WTC11 (cell line): ENCODE measurements around the gene EYA2.

Experiments
- USF2 ChIP-seq: sonication (generic); formaldehyde crosslinking; IDR thresholded peaks from 2 replicates; pipeline ENCODE4 v1.8.1; 2023; ENCODE audit warnings: mild to moderate bottlenecking, missing genetic modification reagents, moderate library complexity
- TF ChIP-seq, protein P1 (sequence below): sonication (generic); formaldehyde crosslinking; IDR thresholded peaks from 2 replicates; pipeline ENCODE4 v1.8.0; 2022; ENCODE audit warnings: mild to moderate bottlenecking, missing genetic modification reagents

DNA sequence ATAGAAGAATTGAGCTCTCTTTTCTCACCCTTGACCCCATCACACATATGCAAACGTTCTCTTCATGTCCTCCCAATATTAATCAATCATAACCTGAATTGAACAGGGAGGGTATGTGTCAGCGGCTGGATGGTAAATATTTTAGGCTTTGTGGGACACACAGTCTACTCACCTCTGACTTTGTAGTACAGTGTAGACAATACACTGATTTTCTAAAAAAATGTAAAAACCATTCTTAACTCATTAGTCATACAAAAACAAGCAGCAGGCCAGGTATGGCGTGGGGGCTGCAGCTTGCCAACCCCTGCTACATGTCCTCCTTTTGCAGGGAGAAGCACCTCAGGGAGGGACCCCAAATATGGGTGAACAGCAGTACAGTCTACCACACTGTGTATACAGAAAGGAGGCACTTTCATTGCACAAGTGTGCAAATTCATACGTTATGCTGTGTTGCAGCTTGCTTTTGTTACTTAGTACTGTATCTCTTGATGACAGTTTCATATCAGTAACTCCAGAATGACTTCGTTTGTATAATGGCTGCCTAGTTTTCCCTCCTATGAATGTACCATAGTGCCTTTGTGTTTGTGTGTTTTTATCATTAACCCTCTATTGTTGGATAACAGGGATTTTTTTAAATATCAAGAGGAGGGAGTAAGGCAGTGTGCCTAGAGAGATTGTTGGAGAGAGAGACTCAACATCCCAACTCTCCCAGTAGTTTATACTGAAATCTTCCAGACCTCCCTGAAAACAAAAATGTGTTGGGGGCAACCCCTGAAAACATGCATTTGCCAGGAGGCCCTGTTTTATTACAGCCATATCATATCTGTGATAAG lies 247.5 kb downstream of the EYA2 start:
- TF ChIP-seq, protein P1, sequence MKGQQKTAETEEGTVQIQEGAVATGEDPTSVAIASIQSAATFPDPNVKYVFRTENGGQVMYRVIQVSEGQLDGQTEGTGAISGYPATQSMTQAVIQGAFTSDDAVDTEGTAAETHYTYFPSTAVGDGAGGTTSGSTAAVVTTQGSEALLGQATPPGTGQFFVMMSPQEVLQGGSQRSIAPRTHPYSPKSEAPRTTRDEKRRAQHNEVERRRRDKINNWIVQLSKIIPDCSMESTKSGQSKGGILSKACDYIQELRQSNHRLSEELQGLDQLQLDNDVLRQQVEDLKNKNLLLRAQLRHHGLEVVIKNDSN (CRISPR knock-in tag) = no peak
- TF ChIP-seq USF2 = no peak
